Hepatocyte (in vitro differentiated cells): ENCODE results near the gene OR56A4.

Experiments
- CTCF ChIP-seq: fragments of 200-600 bp; sonication (generic); IDR thresholded peaks from 2 replicates; pipeline ENCODE4 v1.5.1; 2016; ENCODE audit warnings: antibody characterized with exemption, mild to moderate bottlenecking; ENCODE audit not compliant: poor library complexity
- EZH2phosphoT487 ChIP-seq: fragments of 200-600 bp; sonication (generic); IDR thresholded peaks from one replicate; pipeline ENCODE4 v1.6.1; 2018; ENCODE audit warnings: antibody characterized with exemption, mild to moderate bottlenecking, low read depth, moderate library complexity; ENCODE audit not compliant: unreplicated experiment, severe bottlenecking

GRCh38 chr11:5955586-5955985, 51.2 kb downstream of the OR56A4 start:
- no peak for TF ChIP-seq CTCF
- no peak for TF ChIP-seq EZH2phosphoT487
